SIG-M5 treated with dmso at 0.1 percent for 504 hours (cell line): Measurements from ENCODE around the gene ARRDC1.

Experiments
- DNase-seq: peaks from one replicate; lab custom pipeline; 2025; ENCODE audit not compliant: unreplicated experiment; lab: John Stamatoyannopoulos, UW

ARRDC1 gene

GRCh38 chr9:137638680-137639079, 33.2 kb downstream of the ARRDC1 start:
- no peak for DNase-seq

DNA sequence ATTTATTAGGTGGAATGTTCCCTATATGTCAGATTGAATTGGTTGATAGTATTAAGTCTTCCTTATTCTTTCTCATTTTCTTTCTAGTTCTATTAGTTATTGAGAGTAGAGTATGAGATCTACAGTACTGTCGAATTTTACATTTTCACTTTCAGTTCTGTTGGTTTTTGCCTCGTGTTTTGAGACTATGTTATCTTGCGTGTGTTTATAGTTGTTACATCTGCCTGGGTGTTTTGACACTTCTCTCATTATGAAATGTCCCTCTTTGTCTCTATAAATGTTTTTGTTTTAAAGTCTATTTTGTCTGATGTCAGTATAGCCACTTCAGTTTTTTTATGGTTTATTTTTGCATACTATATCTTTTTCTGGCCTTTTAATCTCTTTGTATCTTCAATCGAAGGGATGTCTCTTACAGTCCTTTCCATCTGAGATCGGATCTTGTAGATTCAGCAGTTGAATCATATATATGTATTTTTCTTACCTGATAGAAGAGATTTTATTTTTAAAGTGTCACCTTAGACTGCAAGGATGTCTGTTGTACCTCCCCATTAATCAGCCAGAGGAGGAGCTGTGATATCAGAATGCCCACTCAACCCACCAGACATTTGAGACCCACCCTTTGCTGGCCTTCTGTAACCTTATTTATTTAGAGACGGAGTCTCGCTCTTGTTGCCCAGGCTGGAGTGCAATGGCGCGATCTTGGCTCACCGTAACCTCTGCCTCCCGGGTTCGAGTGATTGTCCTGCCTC, 34.0 kb downstream of the ARRDC1 start:
- DNase-seq = no peak

DNA sequence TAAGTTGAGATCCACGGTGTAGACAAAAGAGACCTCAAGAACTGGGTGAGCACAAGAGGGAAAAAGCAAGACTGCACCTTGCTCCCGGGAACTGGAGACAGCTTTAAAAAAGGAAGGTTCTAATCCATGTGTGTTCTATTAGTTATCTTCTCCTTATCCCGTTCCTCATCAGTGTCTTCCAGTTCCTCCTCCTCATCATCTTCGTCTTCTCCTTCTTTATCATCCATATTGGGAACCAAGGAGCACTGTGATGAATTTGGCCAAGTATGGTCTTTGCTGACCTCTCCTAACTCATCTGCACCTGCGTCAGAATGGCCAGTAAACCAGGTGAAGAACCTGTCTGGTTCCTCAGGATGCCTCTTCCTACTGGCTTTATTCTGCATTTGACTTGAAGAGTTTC, 35.4 kb downstream of the ARRDC1 start:
- DNase-seq = no peak

DNA sequence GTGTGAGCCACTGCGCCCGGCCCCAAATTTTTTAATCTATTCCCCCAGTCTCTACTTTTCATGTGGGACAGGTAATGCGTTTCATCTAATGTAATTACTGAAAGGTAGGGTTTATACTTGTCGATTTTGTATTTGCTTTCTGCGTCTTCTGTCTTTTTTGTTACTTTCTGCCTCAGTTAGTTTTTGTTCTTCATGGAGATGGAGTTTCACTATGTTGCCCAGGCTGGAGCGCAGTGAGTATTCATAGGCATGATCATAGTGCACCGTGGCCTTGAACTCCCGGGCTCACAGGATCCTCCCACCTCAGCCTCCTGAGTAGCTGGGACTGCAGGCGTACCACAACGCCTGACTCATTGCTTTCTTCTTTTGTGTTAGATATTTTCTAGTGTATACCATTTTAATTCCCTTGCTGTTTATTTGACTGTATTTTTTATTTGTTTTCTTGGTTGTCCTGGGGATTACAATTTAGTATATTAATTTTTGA, 36.7 kb downstream of the ARRDC1 start:
- no peak for DNase-seq

DNA sequence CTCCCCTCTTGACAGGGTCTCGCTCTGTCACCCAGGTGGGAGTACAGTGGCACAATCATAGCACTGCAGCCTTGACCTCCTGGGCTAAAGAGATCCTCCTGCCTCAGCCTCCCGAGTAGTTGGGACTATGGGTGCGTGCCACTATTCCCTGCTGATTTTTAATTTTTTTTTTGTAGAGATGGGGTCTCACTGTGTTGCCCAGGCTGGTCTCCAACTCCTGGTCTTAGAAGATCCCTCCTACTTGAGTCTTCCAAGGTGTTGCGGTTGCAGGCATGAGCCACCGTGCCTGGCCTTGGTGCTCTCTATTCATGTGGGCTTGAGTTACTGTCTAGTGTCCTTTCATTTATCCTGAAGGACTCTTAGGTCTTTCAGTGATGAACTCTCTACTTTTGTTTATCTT, 37.4 kb downstream of the ARRDC1 start:
- DNase-seq = no peak

DNA sequence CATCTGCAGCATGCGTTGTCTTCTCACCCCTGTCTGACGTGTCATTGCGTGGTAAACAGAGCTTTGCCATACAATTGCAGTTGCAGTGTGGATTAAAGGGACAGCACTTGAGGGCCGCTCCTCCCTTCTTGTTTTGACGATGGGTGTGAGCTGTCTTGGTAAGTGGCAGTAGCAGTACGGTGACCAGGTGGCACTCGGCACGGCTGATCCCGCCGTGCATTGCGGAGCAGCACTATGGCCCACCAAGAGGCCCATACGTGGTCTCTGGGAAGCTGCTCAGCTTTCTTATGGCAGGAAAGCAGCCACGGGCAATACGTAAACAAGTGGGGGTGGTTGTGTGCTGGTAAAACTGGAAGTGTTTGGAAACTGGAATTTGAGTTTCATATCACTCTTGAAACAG, 38.4 kb downstream of the ARRDC1 start:
- no peak for DNase-seq

GRCh38 chr9:137645211-137645610, 39.7 kb downstream of the ARRDC1 start:
- no peak for DNase-seq

GRCh38 chr9:137646341-137646740, 40.9 kb downstream of the ARRDC1 start:
- DNase-seq = no peak

DNA sequence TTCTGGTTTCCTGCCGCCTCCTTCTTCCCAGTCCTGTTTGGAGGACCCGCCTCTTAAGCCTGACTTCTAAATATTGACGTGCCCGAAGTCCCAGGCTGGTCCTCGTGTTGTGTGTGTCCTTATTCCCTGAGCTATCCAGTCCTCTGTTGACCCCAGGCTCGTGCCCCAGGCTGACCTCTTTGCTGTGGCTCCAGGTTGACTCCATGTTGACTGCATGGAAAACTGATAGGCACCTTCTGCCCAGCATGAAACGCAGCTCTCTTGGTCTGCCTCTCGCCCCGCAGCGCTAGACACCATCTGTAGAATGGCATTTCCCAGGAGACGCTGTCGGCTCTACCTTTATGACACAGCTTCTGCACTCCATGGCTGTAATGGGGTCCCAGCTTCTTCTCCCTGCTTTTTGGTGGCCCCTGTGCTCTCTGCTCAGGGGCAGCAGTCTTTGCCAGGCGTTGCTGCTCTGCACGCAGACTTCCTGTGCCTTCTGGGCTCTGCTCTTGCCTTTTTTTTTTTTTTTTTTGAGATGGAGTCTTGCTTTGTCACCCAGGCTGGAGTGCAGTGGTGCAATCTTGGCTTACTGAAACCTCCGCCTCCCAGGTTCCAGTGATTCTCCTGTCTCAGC, 41.7 kb downstream of the ARRDC1 start:
- no peak for DNase-seq

- no peak for DNase-seq
These were observed 42.9 kb downstream of the ARRDC1 start for GRCh38 chr9:137648396-137648795.

DNA sequence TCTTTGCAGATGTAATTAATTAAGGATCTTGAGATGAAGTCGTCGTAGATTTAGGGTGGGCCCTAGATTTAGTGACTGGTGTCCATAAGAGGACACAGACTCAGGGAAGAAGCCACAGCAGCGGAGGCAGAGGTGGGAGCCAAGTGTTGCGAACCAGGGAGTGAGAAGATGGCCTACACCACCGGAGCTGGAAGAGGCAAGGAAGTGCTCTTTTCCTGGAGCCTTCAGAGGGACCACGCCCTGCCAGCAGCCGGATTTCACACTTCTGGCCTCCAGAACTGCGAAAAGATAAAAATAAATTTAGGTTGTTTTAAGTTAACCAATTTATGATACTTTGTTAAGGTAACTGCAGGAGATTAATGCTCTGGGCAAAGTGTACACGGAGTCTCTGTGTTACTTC, 44.1 kb downstream of the ARRDC1 start:
- no peak for DNase-seq

GRCh38 chr9:137650259-137650658, 44.8 kb downstream of the ARRDC1 start:
- DNase-seq = no peak

GRCh38 chr9:137650779-137651178, 45.3 kb downstream of the ARRDC1 start:
- no peak for DNase-seq

DNA sequence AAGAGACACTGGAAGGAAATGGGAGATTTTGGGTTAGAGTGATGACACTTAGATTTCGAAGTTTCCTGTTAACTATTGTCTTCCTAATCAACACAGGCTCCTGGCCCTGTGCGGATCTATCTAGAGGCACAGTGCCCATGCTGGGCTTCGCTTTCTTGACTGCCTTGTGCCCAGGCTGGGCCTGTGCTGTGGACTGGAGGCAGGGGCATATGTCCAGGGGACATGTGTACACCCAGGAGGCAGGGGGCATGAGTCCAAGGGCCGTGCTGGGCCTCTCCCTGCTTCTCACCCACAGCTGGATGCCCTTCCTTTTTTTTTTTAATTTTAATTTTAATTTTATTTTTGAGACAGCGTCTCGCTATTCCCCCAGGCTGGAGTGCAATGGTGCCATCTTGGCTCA, 50.9 kb downstream of the ARRDC1 start:
- no peak for DNase-seq

DNA sequence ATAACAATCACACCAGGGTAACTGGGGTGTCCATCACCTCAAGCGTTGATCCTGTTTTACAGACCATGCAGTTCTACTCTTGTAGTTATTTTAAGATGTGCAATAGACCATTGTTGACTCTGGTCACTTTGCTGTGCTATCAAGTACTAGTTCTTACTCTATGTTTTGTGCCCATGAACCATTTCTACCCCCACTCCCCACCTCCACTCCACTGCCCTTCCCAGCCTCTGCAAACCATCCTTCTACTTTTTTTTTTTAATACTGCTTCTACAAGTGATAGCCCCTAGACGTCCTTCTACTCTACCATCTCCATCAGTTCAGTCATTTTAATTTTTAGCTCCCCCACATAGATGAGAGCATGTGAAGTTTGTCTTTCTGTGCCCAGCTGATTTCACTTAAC, 52.1 kb downstream of the ARRDC1 start:
- DNase-seq = no peak

DNA sequence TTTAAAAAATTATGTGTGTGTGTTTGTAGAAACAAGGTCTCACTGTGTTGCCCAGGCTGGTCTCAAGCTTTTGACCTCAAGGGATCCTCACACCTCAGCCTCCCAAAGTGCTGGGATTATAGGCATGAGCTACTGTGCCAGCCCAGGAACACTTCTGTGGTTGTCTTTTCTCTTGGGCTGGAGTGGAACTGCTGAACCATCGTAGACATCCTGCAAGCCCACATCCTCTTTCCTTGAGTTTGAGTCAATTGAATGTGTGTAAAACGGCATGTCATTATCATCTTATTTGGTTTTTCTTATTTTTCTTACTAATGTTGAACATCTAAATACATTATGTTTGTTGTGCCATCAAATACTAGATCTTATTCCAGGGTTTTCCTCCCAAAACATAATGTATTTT, 53.3 kb downstream of the ARRDC1 start:
- no peak for DNase-seq

DNA sequence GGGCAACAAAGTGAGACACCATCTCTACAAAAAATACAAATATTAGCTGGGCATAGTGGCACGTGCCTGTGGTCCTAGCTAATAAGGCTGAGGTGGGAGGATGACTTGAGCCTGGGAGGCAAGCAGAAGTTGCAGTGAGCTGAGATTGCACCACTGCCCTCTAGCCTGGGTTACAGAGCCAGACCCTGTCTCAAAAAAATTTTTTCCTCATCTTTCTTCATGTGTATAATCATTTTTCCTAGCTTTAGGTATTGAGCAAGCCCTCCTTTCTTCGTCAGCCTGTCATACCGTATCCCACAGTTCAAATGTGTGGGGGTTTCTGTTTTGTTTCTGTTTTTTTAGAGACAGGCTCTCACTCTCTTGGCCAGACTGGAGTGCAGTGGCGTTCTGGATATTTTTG, 54.7 kb downstream of the ARRDC1 start:
- DNase-seq = no peak

GRCh38 chr9:137663584-137663983, 58.1 kb downstream of the ARRDC1 start:
- DNase-seq = no peak

DNA sequence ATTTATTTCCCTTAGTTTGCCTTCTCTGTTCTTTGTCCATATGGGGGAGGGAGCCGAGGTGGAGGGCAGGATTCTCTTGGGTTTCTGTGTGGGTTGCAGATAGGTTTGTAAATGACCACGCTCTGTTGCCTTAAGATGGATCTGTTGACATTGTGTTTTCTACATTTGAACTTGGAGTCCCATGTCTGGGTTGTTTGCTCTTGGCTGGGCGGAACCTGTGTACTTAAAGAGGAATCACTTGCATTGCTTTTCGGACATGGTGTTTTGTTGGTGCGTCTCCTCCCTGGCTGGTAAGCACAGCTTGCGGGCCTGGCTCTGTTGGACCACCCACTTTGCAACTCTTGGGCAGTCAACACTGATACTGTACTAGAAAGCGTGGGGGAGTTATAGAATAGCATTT, 59.2 kb downstream of the ARRDC1 start:
- DNase-seq = peak; percentile 40
